ENCODE data around the gene LATS2. TPM values are rescaled to one million over a fixed set of nuclear protein-coding genes. Genes with fewer than 3 reads are reported as not detected.
"Not testable (repeated sequence)": the region's sequence is repeated elsewhere in the genome, so short reads cannot be mapped to it uniquely, and the experiment has no call there.

The LATS2 gene
- polyA plus RNA-seq, 6 donors from 2014 or later = 0.07 to 0.68 (median 0.21) TPM; not detected in 1

DNA sequence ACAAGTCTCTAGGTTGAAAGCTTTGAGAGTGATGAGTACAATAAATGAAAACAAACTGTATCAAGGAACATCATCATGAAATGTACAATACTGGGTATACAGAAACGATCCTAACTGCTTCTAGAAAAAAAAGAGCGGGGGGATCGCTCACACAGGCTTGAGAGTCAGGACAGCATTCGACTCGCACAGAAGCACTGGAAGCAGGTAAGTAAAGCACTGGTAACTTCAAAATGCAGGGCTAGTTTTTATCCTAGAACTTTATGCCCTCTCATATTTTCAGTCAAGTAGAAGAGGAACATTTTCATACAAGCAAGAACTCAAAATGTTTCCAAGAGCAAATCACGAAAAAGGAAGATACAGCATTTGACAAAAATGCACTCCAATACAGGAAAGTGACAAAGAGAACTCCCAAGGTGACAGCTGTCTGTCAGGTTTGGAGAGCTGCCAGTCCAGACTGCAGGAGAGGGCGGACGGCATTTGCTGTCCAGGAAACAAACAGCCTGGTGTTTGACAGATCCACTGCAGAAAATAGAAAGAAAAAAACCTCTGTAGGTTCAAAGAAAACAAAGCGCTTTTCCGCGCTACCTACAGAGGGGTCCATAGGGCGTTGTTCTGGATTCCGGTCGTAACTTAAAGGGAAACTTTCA lies 100.6 kb downstream of the LATS2 start:
- no peak for ATAC-seq (ENCODE audit: low read depth in 2 of 2)
- Mint-ChIP-seq H3K9me3 (no peaks in the 10 kb centered on the region), H3K27ac (peak overlapping the region in 1 of 6 donors; percentile 57), H3K4me1 (peaks cover 0 to 7% (median 4%) of the 10 kb centered on the region in 3 donors), H3K27me3 (peaks cover 0 to 16% (median 8%) of the 10 kb centered on the region in 3 donors), H3K36me3 (no peaks in the 10 kb centered on the region), H3K4me3 (peak overlapping the region in 1 of 8 donors; percentile 36)
- no peak for DNase-seq

DNA sequence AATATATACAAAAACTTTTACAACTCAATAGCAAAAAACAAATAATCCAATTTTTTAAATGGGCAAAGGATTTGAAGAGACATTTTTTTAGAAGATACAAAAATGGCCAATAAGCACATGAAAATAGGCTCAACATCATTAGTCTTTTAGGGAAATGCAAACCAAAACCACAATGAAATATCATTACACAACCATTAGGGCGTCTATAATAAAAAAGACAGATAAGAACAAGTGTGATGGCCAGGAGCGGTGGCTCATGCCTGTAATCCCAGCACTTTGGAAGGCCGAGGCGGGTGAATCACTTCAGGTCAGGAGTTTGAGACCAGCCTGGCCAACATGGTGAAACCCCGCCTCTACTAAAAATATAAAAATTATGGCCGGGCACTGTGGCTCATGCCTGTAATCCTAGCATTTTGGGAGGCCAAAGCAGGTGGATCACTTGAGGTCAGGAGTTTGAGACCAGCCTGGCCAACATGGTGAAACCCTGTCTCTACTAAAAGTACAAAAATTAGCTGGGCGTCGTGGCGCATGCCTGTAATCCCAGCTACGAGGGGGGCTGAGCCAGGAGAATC lies 104.3 kb downstream of the LATS2 start:
- not testable (repeated sequence) for H3K27ac Mint-ChIP-seq; H3K4me1 Mint-ChIP-seq; DNase-seq; ATAC-seq (ENCODE audit: low read depth in 2 of 2); H3K4me3 Mint-ChIP-seq; H3K36me3 Mint-ChIP-seq; H3K9me3 Mint-ChIP-seq
- peaks cover 4 to 20% (median 16%) of the 10 kb centered on the region in 3 donors for H3K27me3 Mint-ChIP-seq

DNA sequence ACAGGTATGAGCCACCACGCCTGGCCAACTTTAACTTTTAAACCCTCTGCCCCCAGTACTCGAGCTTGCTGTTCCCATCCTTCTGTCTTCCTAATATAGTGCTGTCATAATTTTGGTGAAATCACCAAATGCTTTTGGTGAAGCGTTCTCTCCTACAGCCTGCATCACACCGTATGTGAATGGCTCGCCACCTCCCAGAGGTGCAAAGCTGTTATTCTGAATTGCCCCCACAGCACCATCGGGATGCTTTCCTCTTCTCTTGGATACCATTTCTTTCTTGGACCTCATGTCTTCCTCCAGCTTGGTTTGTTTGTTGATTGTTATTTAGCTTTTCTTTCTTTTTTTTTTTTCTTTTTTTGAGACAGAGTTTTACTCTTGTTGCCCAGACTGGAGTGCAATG lies 105.9 kb downstream of the LATS2 start:
- H3K4me3 Mint-ChIP-seq = peak overlapping the region in 1 of 8 donors; percentile 69

DNA sequence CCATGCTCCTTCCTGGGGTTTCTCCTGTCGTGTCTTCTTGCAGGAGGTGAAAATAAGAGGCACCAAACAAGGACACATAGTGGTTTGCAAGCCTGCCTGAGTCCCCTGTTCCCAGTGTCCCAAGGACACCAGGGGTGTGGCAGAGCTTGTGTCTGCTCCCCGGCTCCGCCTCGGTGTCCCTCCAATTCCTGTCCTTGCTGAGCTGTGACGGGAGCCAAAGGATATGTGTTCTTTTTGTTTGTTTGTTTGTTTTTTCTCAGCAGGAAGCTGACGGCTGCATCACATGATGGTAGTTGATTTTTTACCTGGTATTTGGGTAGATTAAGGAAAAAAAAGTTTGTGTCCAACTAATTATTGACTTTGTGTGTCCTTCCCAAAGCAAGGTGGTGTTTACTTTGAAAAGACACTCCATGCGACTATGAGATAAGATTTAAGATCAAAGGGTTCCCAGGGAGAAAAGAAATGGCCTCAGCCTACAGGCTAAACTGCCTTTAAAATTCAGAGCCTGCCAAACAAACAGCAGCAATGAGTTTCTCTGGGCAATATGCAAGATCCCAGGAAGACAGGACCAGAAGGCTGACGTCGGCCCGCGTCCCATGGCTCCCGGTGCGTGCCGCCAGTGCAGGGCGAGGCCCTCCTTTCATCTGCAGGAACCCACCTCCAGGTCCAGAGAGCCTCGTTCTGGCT lies 108.0 kb downstream of the LATS2 start:
- peaks cover 0 to 2% (median 0%) of the 10 kb centered on the region in 7 donors for H3K9me3 Mint-ChIP-seq
- ATAC-seq (ENCODE audit: low read depth in 2 of 2) (no peak), DNase-seq (no peak)
- H3K4me1 Mint-ChIP-seq = no peaks in the 10 kb centered on the region
- peaks cover 10 to 29% (median 10%) of the 10 kb centered on the region in 3 donors for H3K27me3 Mint-ChIP-seq
- peaks cover 0 to 2% of the 10 kb centered on the region in 2 donors for H3K36me3 Mint-ChIP-seq
- H3K4me3 Mint-ChIP-seq = peak overlapping the region in 1 of 8 donors; percentile 76
- H3K27ac Mint-ChIP-seq = no peak overlapping the region

More for the DNA sequence above, 105.9 kb downstream of the LATS2 start:
- Mint-ChIP-seq H3K27ac (no peak overlapping the region), H3K36me3 (no peaks in the 10 kb centered on the region), H3K9me3 (no peaks in the 10 kb centered on the region), H3K4me1 (peaks cover 0 to under 1% (median under 1%) of the 10 kb centered on the region in 3 donors), H3K27me3 (peaks cover 6 to 17% (median 9%) of the 10 kb centered on the region in 3 donors)
- DNase-seq = no peak
- no peak for ATAC-seq (ENCODE audit: low read depth in 2 of 2)

DNA sequence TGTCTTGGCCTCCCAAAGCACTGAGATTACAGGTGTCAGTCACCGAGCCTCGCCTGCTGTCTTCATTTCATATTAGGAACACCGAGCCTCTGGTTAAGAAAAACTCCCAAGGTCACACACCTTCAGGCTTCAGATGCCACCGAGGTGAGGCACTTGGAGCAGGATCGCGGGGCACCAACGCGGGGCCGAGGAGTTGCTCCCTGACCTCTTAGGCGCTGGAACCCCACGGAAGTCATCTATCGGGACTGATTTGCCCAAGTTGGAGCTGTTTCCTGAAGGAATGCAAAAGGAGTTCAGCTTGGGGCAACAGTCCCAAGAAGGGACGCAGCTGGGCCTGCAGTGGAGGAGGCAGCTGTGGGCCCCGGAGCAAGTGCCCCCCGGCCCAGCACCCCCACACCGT lies 108.5 kb downstream of the LATS2 start:
- H3K9me3 Mint-ChIP-seq = peaks cover 0 to 2% (median 0%) of the 10 kb centered on the region in 7 donors
- DNase-seq = no peak
- H3K27me3 Mint-ChIP-seq = peaks cover 15 to 34% (median 15%) of the 10 kb centered on the region in 3 donors
- H3K4me1 Mint-ChIP-seq = no peaks in the 10 kb centered on the region
- ATAC-seq (ENCODE audit: low read depth in 2 of 2) = no peak
- peaks cover 0 to 4% of the 10 kb centered on the region in 2 donors for H3K36me3 Mint-ChIP-seq
- H3K4me3 Mint-ChIP-seq = no peak overlapping the region
- no peak overlapping the region for H3K27ac Mint-ChIP-seq

DNA sequence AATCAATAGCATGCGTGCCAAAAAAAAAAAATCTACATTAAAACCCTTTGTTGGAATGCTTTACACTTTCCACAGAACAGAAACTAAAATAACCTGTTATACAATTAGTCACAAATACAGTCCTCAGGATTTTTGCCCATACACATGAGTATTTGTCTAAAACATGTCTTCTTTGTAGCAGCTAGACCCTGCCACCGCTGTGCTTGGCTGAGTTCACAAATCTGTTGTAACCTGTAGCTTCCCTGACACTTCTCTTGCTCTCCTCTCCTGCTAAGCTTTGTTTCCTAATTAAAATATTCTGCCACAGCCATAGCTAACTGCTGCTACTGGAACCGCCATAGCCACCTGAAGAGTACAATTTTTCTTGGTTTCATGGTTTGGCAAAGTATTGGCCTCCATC lies 113.4 kb downstream of the LATS2 start:
- peaks cover 35 to 58% (median 44%) of the 10 kb centered on the region in 3 donors for H3K27me3 Mint-ChIP-seq

DNA sequence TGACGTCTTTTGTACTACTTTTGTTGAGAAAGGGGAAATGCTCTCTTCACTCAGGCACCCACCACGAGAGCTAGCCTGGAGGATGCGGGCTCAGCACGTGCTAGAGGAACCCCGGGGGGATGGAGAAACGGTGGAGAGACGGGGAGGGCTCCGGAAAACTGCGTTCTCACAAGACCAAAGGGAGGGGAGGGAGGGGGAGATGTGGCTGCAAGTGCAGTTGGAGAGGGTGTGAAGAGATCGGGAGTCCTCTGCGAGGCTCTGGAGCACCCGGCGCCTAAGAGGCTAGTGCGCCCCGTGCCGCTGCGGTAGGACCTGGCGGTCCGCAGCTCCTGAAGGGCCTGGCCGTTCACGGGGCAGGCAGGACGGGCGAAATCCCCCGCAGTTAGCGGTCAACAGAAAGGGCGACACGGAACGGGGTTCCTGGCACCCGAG lies 115.4 kb downstream of the LATS2 start:
- Mint-ChIP-seq H3K4me1 (peaks cover 7 to 15% (median 14%) of the 10 kb centered on the region in 3 donors), H3K4me3 (peak overlapping the region in 5 of 8 donors; percentile 47 to 74 (median 71)), H3K36me3 (peaks cover 0 to 4% of the 10 kb centered on the region in 2 donors), H3K9me3 (peaks cover 0 to 2% (median 0%) of the 10 kb centered on the region in 7 donors), H3K27me3 (peaks cover 29 to 48% (median 44%) of the 10 kb centered on the region in 3 donors), H3K27ac (no peak overlapping the region)
- ATAC-seq (ENCODE audit: low read depth in 2 of 2) = peak; percentile 64 to 70
- peak; percentile 3 for DNase-seq

More for the DNA sequence above, 113.4 kb downstream of the LATS2 start:
- Mint-ChIP-seq H3K4me3 (peak overlapping the region in 1 of 8 donors; percentile 40), H3K4me1 (peaks cover 7 to 15% (median 14%) of the 10 kb centered on the region in 3 donors)
- not testable (repeated sequence) for H3K27ac Mint-ChIP-seq; DNase-seq; ATAC-seq (ENCODE audit: low read depth in 2 of 2); H3K9me3 Mint-ChIP-seq; H3K36me3 Mint-ChIP-seq

DNA sequence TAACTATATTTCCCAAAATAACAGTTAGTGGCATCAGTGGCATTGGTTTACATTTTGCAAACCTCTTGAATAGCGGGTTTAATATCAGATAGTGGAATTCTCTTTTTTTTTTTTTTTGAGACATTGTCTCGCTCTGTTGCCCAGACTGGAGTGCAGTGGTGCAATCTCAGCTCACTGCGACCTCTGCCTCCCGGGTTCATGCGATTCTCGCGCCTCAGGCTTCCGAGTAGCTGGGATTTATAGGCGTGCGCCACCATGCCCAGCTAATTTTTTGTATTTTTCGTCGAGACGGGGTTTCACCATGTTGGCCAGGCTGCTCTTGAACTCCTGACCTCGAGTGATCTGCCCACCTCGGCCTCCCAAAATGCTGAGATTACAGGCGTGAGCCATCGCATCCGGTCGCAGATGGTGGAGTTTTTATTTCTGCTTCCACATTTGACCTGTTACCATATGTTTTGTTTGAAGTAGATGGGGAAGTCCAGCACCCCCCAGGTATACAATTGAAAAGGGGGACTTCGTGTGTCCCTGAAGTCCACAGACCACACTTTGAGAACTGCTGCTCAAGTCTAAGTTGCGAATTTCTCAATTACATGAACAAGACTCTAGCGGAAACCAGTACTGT lies 118.3 kb downstream of the LATS2 start:
- Mint-ChIP-seq H3K27me3 (peaks cover 25 to 42% (median 34%) of the 10 kb centered on the region in 3 donors), H3K9me3 (no peaks in the 10 kb centered on the region)

DNA sequence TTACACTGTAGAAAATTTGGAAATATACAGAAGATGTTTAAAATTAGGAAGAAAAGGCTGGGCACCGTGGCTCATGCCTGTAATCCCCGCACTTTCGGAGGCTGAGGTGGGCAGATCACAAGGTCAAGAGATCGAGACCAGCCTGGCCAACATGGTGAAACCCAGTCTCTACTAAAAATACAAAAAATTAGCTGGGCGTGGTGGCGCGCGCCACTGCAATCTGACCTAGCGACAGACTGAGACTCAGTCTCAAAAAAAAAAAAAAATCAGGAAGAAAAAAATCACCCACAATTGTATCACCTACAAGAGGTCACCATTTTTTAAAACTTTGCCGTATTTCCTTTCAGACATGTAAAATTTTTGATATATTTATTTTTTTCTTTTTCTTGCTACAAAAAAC lies 120.9 kb downstream of the LATS2 start:
- peaks cover 9 to 28% (median 19%) of the 10 kb centered on the region in 3 donors for H3K27me3 Mint-ChIP-seq
- not testable (repeated sequence) for DNase-seq; H3K4me1 Mint-ChIP-seq; H3K36me3 Mint-ChIP-seq; H3K27ac Mint-ChIP-seq; ATAC-seq (ENCODE audit: low read depth in 2 of 2); H3K4me3 Mint-ChIP-seq; H3K9me3 Mint-ChIP-seq

More for the DNA sequence above, 118.3 kb downstream of the LATS2 start:
- H3K4me3 Mint-ChIP-seq = peak overlapping the region in 1 of 8 donors; percentile 6
- H3K27ac Mint-ChIP-seq = no peak overlapping the region
- no peak for DNase-seq
- peaks cover 7 to 15% (median 14%) of the 10 kb centered on the region in 3 donors for H3K4me1 Mint-ChIP-seq
- ATAC-seq (ENCODE audit: low read depth in 2 of 2) = no peak
- no peaks in the 10 kb centered on the region for H3K36me3 Mint-ChIP-seq

DNA sequence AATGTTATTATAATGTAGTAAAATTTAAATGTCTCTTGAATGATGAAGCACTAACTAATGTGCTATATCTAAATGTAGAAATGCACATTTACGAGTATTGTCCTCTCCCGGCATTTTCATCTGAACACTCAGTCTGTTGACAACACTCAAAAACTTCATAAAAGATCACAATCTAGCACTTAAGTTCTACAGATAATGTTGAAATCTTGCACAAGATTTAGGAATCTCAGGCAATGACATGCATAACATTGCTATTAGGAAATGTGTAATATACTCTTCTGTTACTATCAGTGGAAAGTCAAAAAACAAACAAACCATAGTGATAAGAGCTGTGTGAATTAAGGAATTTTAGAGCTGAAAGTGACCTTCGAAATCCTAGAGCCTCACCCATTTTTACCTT lies 121.3 kb downstream of the LATS2 start:
- no peak for DNase-seq
- Mint-ChIP-seq H3K27ac (no peak overlapping the region), H3K36me3 (no peaks in the 10 kb centered on the region), H3K4me1 (peaks cover 2 to 5% (median 4%) of the 10 kb centered on the region in 3 donors), H3K4me3 (no peak overlapping the region), H3K27me3 (peaks cover 9 to 24% (median 15%) of the 10 kb centered on the region in 3 donors), H3K9me3 (no peaks in the 10 kb centered on the region)
- ATAC-seq (ENCODE audit: low read depth in 2 of 2) = no peak

DNA sequence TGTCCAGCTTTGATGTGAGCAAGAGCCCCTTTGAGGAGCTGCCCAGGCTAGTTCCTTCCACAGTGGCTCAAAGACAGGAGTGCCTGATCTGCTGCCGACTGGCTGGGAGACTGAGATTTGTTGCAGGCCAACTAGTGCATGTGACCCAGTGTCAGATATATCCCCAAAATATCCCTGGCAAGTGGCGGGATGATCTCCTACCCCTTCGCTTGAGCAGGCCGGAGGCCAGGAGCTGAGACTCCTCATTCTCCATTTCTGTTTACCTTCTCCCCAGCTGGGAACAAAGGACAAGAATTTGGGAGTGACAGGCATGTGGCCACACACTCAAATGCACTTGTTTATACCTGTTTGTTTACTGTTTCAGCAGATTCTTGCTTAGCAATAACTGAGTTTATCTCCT lies 121.7 kb downstream of the LATS2 start:
- ATAC-seq (ENCODE audit: low read depth in 2 of 2) = no peak
- Mint-ChIP-seq H3K27me3 (peaks cover 9 to 19% (median 14%) of the 10 kb centered on the region in 3 donors), H3K9me3 (no peaks in the 10 kb centered on the region), H3K36me3 (no peaks in the 10 kb centered on the region), H3K4me1 (peaks cover 2 to 5% (median 4%) of the 10 kb centered on the region in 3 donors), H3K4me3 (no peak overlapping the region), H3K27ac (no peak overlapping the region)
- DNase-seq = no peak

DNA sequence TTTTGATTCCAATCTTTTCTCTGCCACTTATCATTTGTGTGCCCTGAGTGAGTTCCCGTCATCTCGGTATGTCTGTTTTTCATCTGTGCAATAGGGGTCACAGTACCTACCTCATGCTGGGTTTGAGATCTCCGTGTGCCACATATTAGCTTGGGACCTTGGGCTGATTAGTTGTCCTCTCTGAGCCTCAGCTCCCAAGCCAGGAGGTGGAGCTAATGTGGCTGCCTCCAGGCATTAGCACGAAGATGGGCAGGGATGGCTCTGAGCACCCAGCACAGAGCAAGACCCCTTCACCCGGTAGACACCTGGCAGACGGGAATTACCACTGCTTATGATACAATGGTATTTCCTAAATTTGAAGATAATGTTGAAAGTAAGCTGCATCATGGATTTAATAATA lies 123.1 kb downstream of the LATS2 start:
- ATAC-seq (ENCODE audit: low read depth in 2 of 2) (no peak), DNase-seq (no peak)
- H3K4me1 Mint-ChIP-seq = no peaks in the 10 kb centered on the region
- no peaks in the 10 kb centered on the region for H3K36me3 Mint-ChIP-seq
- no peak overlapping the region for H3K27ac Mint-ChIP-seq
- no peaks in the 10 kb centered on the region for H3K9me3 Mint-ChIP-seq
- H3K27me3 Mint-ChIP-seq = peaks cover 3 to 10% (median 8%) of the 10 kb centered on the region in 3 donors
- H3K4me3 Mint-ChIP-seq = no peak overlapping the region

DNA sequence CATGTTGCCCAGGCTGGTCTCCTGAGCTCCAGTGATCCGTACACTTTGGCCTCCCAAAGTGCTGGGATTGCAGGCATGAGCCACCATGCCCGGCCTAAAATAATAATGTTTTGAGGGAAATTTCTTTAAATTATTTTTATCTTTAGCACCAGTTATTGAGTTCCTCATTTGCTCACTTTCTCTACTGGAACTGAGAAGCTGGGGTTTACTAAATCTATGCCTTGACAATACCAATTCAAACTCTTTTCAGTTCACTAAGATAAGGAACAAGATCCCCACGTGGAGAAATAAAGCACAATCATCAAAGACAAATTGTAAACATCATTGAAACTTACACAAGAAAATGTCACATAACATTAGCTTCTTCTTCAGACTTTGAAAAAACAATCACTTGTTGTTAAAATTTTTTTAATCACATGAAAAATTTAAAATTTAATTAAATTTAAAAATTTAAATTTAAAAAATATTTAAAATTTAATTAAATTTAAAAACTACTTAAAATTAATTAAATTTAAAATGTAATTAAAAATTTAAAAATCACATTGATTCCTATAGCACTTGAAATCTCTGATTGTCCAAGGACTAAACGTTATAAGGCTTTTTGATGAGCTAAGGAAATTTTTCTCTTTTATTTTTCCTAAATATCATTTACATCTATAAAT lies 133.7 kb downstream of the LATS2 start:
- H3K4me1 Mint-ChIP-seq = no peaks in the 10 kb centered on the region
- ATAC-seq (ENCODE audit: low read depth in 2 of 2) = no peak
- DNase-seq = no peak
- peaks cover 0 to 4% (median 0%) of the 10 kb centered on the region in 3 donors for H3K27me3 Mint-ChIP-seq
- H3K27ac Mint-ChIP-seq = no peak overlapping the region
- H3K9me3 Mint-ChIP-seq = no peaks in the 10 kb centered on the region
- no peak overlapping the region for H3K4me3 Mint-ChIP-seq
- no peaks in the 10 kb centered on the region for H3K36me3 Mint-ChIP-seq

Measured in naive B cell (primary cell).